Activated naive CD4-positive, alpha-beta T cell treated with anti-CD3 and anti-CD28 coated beads, Interleukin-2, amount 50 U/mL, for 72 hours (primary cell): ENCODE measurements around the gene DPP6. TPM values are rescaled to one million over a fixed set of nuclear protein-coding genes. Genes with fewer than 3 reads are reported as not detected.

ENCODE experiments used
- ATAC-seq, 2 donors: fragments of 150-1000 bp; cut with Tn5 transposase; 2 replicates each; pipeline ENCODE4 v1.10.0; 2021; ENCODE audit warnings: mild to moderate bottlenecking in 2 of 2, moderate library complexity in 2 of 2
- DNase-seq, 2 donors: peaks; one replicate each; pipeline ENCODE4 v3.0.0; 2021 to 2022; ENCODE audit warnings: low spot score in 2 of 2
- H3K27ac Mint-ChIP-seq, 2 donors: one replicate each; pipeline ENCODE4 v1.8.0; 2022; ENCODE audit warnings: mild to moderate bottlenecking in 2 of 2, mixed read lengths in 2 of 2
- H3K36me3 Mint-ChIP-seq, 2 donors: one replicate each; pipeline ENCODE4 v1.8.0; 2022; ENCODE audit warnings: mixed read lengths in 2 of 2
- H3K9me3 Mint-ChIP-seq, 2 donors: one replicate each; pipeline ENCODE4 v1.8.0; 2022; ENCODE audit warnings: mixed read lengths in 2 of 2
- total RNA-seq, 2 donors: library from RNA; stranded (reverse); gene quantifications; one replicate each; pipeline ENCODE4 v1.2.3, GENCODE V29; 2022

Gene DPP6
- total RNA-seq, 2 donors from 2014 or later: not detected

DNA sequence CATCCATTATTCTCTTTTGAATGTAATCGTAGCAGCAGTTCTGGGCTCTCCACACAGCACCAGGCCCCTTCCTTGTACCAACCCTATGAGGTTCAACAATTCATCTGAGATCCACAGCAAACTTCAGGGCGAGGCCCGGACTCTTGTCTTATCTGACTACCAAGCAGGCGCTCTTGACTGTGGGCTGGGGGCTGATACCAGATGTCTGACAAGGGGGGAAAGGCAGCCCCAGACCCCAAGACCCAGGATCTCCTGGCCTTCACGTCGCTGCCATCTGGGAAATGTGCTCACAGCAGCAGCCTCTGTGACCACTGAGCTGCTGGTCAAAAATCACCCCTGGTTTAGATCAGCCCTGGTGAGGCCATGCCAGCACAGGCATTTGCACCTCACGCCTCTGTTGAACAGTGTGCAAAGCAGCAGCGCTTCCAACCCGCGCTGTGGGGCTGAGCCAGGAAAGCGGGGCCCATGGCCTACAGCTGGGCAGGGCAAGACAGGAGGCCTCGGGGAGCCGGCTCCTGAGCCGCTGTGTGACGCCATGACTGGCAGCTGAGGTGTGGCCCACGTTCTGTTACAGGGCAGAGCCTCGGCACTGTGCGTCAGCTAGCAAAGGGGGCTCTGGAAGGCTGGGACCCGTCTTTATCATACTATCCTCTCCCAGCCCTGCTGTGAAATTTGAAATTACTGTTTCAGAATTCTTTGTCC, 806.8 kb downstream of the DPP6 start:
- no peaks in the 10 kb centered on the region for H3K36me3 Mint-ChIP-seq
- no peak for ATAC-seq
- no peak for DNase-seq
- H3K27ac Mint-ChIP-seq: no peak overlapping the region
- no peaks in the 10 kb centered on the region for H3K9me3 Mint-ChIP-seq

DNA sequence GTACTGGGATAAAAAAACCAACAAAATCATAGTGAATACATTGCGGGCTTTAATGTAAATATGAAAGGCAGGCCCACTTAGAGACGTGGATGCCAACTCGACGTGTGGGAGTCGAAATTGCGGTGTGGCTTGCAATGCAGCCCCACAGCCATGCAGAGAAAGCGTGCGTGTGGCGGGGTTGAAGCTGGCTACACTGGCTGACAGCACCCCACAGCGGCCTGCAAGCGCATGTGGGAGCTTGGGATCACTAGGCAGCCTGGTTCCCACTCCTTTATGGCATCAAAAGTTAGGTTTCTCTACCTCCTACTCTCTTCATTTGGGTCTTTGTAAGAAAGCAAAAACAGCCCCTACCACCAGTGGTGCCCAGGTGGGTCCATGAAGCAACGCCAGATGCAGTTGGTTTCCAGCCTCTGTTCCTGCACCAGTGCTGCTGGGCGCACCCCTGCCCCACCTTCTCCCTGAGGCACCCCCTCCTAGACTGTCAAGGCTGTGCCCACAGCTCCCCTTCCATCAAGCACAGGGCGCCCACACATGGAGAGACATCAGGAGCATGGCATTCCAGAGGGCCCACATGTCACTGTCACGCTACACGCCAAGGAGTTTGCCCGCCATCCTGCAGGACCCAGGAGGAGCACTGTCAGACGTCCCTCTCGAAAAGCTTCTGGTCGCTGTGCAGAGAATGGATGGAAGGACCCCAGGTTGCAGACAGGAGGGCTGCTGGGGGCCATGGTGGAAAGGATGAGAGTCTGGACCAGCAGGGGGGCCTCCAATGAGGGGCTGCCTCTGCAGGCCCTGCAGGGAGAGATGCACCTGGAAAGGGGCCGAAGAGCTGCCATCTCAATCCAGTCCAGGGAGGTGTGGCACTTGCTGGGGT, 807.8 kb downstream of the DPP6 start:
- ATAC-seq: no peak
- DNase-seq: no peak
- Mint-ChIP-seq H3K36me3 (no peaks in the 10 kb centered on the region), H3K9me3 (no peaks in the 10 kb centered on the region), H3K27ac (no peak overlapping the region)

DNA sequence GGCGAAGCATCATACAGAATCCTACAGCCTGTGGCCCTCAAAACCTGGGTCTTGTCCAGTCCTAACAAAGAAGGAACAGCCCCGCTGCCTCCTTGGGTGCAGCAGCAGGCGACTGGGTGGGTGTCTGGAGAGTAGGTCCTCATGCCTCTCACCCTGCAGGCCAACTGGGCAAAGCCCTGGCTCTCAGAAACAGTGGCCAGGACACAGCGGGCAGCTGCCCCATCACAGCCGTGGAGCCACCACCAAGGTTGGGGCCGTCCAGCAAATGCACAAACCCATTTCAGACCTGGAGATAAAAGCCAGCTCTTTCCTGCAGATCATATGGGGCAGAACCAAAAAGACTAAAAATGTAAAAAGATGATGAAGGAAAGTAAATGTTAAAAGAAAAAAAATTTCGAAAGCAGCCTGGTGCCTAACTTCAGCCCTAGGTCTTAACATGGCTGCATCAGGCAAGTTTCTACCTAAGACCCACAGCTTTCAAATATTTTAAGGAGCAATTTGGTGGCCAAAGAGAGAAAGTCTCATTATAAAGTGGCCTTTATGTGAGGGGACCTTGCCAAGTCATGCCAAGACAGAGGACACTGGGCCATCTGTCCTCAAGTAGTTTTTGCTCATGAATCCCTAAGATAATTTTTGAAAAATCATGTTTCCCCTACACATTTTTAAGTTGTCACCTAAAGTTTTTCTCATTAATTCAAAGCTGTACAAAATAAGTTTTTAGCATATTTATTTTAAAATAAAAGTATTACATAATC, 808.6 kb downstream of the DPP6 start:
- Mint-ChIP-seq H3K9me3 (no peaks in the 10 kb centered on the region), H3K27ac (no peak overlapping the region), H3K36me3 (no peaks in the 10 kb centered on the region)
- DNase-seq: no peak
- no peak for ATAC-seq

DNA sequence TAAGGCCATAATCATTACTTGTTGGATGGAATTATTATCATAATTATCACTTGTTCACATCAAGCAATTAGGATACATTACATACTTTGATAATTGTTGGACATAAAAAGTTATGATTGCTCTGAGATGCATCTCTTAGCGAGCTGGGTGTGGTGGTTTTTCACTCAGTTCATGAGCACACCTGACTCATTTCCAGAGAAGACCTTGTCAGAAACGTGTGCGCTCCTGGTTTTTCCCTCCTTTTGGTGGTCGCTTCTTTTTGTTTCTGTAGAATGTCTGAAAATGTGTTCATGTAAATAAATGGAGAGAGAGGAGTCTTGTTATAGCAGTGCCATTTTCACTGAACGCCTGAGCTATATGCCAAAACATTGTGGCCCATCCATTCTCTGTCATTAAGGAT, 809.4 kb downstream of the DPP6 start:
- Mint-ChIP-seq H3K27ac (no peak overlapping the region), H3K36me3 (no peaks in the 10 kb centered on the region), H3K9me3 (no peaks in the 10 kb centered on the region)
- ATAC-seq: no peak
- DNase-seq: no peak

DNA sequence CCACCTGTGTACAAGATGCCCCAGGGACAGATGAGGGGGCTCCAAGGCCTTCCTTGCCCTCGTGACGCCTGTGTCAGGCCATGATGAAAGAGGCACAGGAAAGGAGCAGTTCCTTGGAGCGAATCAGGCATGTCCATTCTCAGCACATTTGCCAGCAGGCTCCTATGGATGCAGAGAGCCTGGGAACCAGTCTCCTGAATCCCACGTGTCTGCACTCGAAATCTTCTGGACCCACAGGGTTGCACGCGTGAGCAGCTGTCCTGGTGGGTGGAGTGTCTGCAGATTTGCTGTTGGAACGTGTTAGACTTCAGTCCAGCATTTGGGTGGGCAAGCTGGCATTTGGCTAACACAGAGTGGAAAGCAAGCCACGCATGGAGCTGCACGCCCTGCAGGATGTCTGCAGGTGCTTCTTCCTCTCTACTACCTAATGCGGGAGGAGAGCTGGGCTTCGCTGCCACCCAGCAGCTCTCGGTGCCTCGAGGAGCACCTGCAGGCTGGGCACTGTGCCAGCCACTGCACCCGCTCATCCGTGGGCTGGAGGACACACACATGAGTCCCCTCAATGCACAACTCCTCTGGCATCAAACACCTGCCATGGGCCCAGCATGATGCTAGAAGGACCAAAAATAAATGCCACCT, 810.1 kb downstream of the DPP6 start:
- no peaks in the 10 kb centered on the region for H3K9me3 Mint-ChIP-seq
- no peak for ATAC-seq
- no peaks in the 10 kb centered on the region for H3K36me3 Mint-ChIP-seq
- no peak for DNase-seq
- no peak overlapping the region for H3K27ac Mint-ChIP-seq

DNA sequence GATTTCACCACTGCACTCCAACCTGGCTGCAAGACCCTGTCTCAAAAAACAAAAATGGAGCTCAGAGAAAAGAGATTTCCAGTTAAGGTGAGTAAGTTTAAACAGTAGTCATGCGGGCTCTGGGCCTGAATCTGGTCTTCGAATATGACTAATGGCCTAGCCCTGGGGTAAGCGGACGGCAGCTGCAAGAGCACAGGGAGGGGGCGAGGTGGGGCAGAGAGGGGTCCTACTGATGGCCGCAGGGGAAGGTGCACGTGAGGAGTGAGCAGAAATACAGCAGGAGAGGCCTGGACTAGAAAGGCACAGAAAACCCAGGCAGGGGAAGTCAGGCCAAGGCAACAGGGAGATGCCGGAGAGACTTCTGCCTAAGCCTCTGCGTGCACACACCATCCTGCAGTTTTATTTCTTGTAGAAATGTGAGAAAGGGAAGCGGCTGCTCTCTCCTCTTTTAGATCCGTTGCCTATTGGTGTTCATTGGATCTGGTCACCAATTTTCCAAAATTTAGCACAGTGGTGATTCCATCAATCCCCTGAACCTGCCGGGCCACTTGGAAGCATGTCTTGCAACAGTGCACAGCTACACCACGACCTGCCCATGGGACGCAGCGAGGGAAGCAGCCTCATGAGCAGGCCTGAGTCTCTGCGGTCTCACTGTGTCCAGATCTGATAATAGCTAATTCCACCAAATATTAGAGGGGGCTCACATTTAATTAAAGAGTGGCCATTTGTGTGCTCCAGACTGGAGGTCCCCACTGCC, 811.7 kb downstream of the DPP6 start:
- Mint-ChIP-seq H3K9me3 (no peaks in the 10 kb centered on the region), H3K27ac (no peak overlapping the region), H3K36me3 (no peaks in the 10 kb centered on the region)
- no peak for DNase-seq
- ATAC-seq: no peak

DNA sequence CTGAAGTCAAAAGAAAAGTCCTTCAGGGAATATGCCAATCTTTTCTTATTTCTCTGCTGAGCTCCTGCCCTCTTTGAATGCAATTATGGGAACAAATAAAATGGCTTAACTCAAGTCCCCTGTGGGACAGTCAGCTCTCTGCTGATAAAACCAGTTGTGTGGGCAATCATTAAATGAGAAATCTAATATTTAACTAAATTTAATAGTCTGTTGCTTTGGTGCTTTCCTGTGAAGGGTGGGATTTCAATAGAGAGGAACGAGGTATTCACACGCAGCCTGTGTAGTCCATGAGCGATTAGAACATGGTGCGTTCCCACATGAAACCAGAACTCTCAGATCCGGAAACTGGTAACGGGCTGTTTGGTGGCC, 812.3 kb downstream of the DPP6 start:
- Mint-ChIP-seq H3K36me3 (no peaks in the 10 kb centered on the region), H3K9me3 (no peaks in the 10 kb centered on the region), H3K27ac (no peak overlapping the region)
- DNase-seq: no peak
- no peak for ATAC-seq

DNA sequence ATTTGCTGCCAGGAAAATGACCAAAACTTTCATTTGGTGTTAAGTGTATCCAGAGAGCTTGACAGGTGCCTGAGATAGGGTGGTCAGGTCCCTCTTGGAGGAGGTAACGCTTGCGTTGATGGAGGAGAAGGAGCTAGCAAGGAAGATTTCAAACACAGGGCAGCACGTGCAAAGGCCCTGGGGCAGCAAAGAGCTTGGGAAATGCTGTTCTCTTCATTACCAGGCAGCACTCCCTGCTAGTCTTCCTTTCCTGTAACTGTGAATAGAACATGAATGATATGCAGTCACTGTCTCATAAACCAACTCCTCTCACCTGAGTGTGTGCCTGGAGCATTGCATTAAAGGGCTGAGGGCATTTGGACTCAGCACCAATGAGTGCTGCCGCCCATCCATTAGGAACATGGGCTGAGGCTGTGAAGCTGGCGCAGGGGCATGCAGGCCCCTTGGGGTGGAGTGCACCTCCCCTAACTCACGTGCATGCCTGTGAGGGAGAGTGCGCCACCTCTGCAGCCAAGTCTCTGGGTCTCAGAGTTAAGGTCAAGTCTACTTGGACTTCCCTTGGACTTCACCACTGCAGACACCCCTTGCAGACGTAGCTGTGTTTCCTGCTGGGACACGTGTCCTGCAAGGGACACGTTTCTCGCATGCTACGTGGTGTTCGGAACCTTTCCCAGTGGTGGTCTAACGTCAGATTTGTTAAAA, 813.9 kb downstream of the DPP6 start:
- H3K27ac Mint-ChIP-seq: no peak overlapping the region
- no peaks in the 10 kb centered on the region for H3K9me3 Mint-ChIP-seq
- ATAC-seq: no peak
- no peak for DNase-seq
- no peaks in the 10 kb centered on the region for H3K36me3 Mint-ChIP-seq

DNA sequence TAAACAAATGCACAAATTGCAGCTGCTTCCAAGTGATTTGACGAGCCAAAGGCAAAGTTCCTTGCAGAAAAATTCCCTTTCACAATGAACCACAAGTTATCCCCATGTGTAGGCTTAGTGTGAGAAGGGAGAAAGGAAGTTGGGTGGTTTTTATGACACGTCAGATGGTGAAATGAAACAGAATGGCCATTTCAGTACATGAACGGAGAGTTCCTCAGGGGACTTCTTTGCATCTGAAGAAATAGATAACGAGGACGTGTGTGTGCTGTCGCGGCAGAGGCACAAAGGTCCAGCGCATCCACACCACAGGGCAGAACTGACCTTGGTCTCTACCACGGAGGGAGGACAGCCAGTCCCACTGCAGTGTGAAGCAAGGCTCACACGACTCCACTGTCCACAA, 814.9 kb downstream of the DPP6 start:
- Mint-ChIP-seq H3K36me3 (no peaks in the 10 kb centered on the region), H3K27ac (no peak overlapping the region), H3K9me3 (no peaks in the 10 kb centered on the region)
- ATAC-seq (no peak), DNase-seq (no peak)

DNA sequence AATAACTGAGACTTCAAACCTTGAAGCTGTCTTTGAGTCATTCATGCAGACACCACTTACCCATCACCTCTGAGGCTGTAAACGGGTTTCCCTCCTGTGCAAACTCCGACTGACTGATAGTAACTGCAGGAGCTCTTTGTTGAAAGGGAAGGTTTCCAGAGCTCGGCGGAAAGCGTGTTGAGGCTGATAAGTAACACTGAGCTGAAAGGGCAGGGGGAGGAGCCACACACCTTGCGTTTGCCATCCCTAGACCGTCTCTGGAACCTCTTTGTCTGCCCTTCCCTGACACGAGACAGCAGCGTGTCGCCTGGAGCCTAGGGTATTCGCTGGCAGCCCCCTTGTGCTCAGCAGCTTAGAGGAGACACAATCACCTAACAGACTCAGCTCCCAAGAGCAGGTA, 816.7 kb downstream of the DPP6 start:
- Mint-ChIP-seq H3K9me3 (no peaks in the 10 kb centered on the region), H3K27ac (no peak overlapping the region), H3K36me3 (no peaks in the 10 kb centered on the region)
- no peak for ATAC-seq
- no peak for DNase-seq

DNA sequence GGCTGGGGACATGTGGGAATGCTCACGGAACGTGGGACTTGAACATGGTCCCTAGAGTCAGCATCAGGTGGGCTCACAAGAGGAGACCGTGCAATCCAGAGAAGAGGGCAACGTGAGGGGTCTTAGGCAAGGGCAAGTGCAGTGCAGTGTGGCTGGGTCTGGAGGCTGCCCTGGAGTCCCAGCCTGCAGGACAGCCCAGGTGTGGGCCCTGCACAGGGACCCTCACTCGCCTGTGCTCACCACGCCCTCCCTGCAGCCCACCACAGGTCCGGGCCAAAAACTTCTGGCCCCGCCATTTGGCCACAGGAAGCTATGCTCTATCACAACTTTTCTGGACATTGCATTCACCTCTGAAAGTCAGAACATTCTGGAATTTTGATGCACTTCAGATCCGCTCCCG, 817.2 kb downstream of the DPP6 start:
- no peaks in the 10 kb centered on the region for H3K9me3 Mint-ChIP-seq
- no peaks in the 10 kb centered on the region for H3K36me3 Mint-ChIP-seq
- DNase-seq (no peak), ATAC-seq (no peak)
- no peak overlapping the region for H3K27ac Mint-ChIP-seq

DNA sequence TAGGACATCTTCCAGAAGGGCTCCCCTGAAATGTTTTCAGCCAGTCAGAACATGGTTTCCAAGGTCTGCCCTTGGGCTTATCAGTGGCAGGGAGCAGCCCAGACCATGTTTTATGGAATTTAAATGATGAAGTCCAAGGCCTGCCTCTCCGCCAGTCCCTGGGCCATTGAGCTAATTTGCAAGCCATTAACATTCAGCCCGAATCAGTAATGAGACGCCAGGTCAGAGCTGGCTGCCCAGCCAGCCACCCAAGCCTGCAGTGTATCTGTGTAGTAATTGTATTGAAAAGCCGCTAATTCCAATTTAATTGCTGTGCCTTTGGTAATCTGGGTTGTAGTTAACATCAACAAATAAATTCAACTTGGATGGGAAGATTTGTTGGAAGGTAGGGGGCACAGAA, 819.3 kb downstream of the DPP6 start:
- Mint-ChIP-seq H3K27ac (no peak overlapping the region), H3K9me3 (no peaks in the 10 kb centered on the region), H3K36me3 (no peaks in the 10 kb centered on the region)
- DNase-seq (no peak), ATAC-seq (no peak)

DNA sequence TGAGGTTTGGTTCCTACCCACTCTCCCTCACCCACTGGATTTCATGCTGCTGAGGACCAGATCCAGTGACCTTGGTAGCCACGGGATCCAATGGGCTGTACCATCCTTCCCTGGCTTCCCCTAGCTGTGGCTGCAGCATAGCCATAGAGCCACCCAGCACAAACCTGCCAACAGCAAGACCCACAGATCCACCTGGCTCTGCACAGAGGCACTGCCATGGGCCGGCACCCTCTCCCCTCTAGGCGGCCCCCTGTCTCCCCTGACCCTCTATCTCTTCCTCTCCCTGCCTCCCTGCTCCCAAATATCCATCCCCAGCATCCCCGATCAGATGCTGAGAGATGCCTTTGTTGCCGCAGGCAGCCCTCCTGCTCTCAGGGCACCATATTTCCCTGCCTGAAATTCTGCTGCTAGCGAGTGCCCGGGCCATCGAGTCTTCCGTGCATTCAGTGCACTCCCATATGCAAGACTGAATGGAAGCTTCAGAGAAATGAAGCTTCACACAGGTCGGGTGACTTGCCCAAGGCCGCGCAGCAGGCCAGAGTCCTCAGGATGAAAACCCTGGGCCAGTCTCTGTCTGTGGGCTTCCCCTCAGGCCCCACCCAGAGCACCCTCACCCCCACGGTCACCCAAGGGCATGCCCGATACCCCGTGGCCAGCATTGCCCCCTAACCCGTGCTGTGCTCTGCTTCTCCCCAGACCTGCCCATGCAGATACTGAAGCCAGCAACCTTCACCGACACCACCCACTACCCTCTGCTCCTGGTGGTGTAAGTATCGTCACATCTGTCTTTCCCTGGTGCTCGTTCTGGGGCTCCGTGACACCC, 819.9 kb downstream of the DPP6 start:
- H3K9me3 Mint-ChIP-seq: no peaks in the 10 kb centered on the region
- no peak for ATAC-seq
- no peaks in the 10 kb centered on the region for H3K36me3 Mint-ChIP-seq

DNA sequence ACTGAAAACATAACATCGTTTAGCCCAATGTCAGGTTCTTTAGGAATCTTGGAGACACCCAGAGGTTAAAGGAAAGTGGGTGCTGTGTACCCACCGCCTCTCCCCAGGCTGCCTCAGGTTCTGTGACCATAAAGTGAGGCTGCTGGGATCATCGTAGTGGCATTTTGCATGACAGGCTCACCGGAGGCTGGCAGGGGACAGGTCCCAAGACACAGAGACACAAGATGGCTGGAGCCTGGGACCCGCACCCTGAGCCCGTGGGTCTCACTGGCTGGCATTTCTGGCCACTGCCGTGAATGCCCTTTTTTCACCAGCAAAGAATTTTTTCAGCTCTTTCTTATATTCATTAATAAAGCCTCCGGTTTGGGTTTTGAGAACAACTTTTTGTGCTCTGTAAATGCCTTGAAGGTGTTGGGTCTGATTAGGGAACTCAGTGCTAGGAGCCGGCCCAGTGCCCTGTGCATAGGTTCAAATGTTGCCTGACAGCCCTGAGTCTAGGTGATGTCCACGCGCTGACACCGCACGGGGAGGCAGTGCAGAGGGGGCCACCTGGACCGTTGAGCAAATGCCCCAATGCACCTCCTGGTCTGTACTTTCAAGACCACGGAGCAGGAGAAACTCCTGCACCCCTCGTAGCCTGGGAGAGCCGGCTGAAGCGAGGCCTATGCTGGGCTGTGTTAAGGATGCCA, 820.8 kb downstream of the DPP6 start:
- H3K36me3 Mint-ChIP-seq: no peaks in the 10 kb centered on the region
- H3K27ac Mint-ChIP-seq: no peak overlapping the region
- no peaks in the 10 kb centered on the region for H3K9me3 Mint-ChIP-seq
- no peak for ATAC-seq
- no peak for DNase-seq

More for the DNA sequence above, 819.9 kb downstream of the DPP6 start:
- H3K27ac Mint-ChIP-seq: no peak overlapping the region
- no peak for DNase-seq
